MM.1S (cell line): ENCODE measurements around the gene SLC25A34.

Experiments used
- DNase-seq: peaks from one replicate; pipeline ENCODE4 v3.0.0-alpha.2; 2015
- H2AFZ ChIP-seq: fragments of 300-600 bp; sonication (generic); 2 replicates; pipeline ENCODE4 v1.6.0; 2016; ENCODE audit warnings: antibody characterized with exemption, low read length
- H3F3A ChIP-seq: fragments of 300-600 bp; sonication (generic); 2 replicates; pipeline ENCODE4 v1.6.1; 2016; ENCODE audit warnings: mild to moderate bottlenecking, antibody characterized with exemption, low read length, moderate library complexity, mixed read lengths; ENCODE audit not compliant: insufficient read depth
- H3K27ac ChIP-seq: fragments of 300-600 bp; sonication (generic); 2 replicates; pipeline ENCODE4 v1.5.1; 2016; ENCODE audit warnings: mild to moderate bottlenecking, low read length
- H3K27me3 ChIP-seq: fragments of 300-600 bp; sonication (generic); replicated peaks from 2 replicates; pipeline ENCODE4 v1.6.0; 2016; ENCODE audit warnings: low read length; ENCODE audit not compliant: insufficient read depth
- H3K36me3 ChIP-seq: fragments of 300-600 bp; sonication (generic); replicated peaks from 2 replicates; pipeline ENCODE4 v1.6.1; 2016; ENCODE audit warnings: mild to moderate bottlenecking, low read length, mixed read lengths; ENCODE audit not compliant: insufficient read depth
- H3K4me1 ChIP-seq: fragments of 300-600 bp; sonication (generic); 2 replicates; pipeline ENCODE4 v1.6.1; 2016; ENCODE audit warnings: low read length, mixed read lengths
- H3K4me2 ChIP-seq: fragments of 300-600 bp; sonication (generic); 2 replicates; pipeline ENCODE4 v1.6.0; 2016; ENCODE audit warnings: low read depth, low read length
- H3K4me3 ChIP-seq: fragments of 300-600 bp; sonication (generic); 2 replicates; pipeline ENCODE4 v1.5.1; 2016; ENCODE audit warnings: low read length, mixed read lengths
- H3K79me2 ChIP-seq: fragments of 300-600 bp; sonication (generic); 2 replicates; pipeline ENCODE4 v1.6.1; 2016; ENCODE audit warnings: mixed run types, low read length, mixed read lengths
- H3K9ac ChIP-seq: fragments of 300-600 bp; sonication (generic); 2 replicates; pipeline ENCODE4 v1.6.1; 2016; ENCODE audit warnings: low read length, mixed read lengths
- H3K9me2 ChIP-seq: fragments of 300-600 bp; sonication (generic); replicated peaks from 2 replicates; pipeline ENCODE4 v1.6.1; 2016; ENCODE audit warnings: mild to moderate bottlenecking, low read length, mixed read lengths; ENCODE audit not compliant: insufficient read depth
- H3K9me3 ChIP-seq: fragments of 300-600 bp; sonication (generic); replicated peaks from 2 replicates; pipeline ENCODE4 v1.6.1; 2016; ENCODE audit warnings: mild to moderate bottlenecking, low read length, mixed read lengths; ENCODE audit not compliant: insufficient read depth
- H4K20me1 ChIP-seq: fragments of 300-600 bp; sonication (generic); 2 replicates; pipeline ENCODE4 v1.6.1; 2016; ENCODE audit warnings: mild to moderate bottlenecking, low read length, moderate library complexity, mixed read lengths; ENCODE audit not compliant: insufficient read depth
- CTCF ChIP-seq: fragments of 300-600 bp; sonication (generic); IDR thresholded peaks from 2 replicates; pipeline ENCODE4 v1.5.1; 2016; ENCODE audit warnings: antibody characterized with exemption, low read length, mixed read lengths
- EZH2 ChIP-seq: fragments of 300-600 bp; sonication (generic); optimal IDR thresholded peaks from 2 replicates; pipeline ENCODE3; 2017; ENCODE audit warnings: low read depth, mild to moderate bottlenecking, antibody characterized with exemption, low read length, mixed read lengths
- EZH2phosphoT487 ChIP-seq: fragments of 300-600 bp; sonication (generic); IDR thresholded peaks from 2 replicates; pipeline ENCODE4 v1.6.1; 2018; ENCODE audit warnings: antibody characterized with exemption, low read length

The SLC25A34 gene

GRCh38 chr1:15755646-15756040 lies 19.6 kb downstream of the SLC25A34 start:
- no peak overlapping the region for H3K9ac ChIP-seq
- H3K9me3 ChIP-seq, result no peaks in the 10 kb centered on the region
- no peak overlapping the region for H2AFZ ChIP-seq
- H4K20me1 ChIP-seq, result no peaks in the 10 kb centered on the region
- TF ChIP-seq EZH2phosphoT487 (no peak), EZH2 (no peak), CTCF (no peak)
- no peaks in the 10 kb centered on the region for H3K79me2 ChIP-seq
- no peak overlapping the region for H3K4me2 ChIP-seq
- H3K27ac ChIP-seq, result no peak overlapping the region
- H3K36me3 ChIP-seq, result no peaks in the 10 kb centered on the region
- H3K27me3 ChIP-seq, result peaks cover 47% of the 10 kb centered on the region
- H3K9me2 ChIP-seq, result no peaks in the 10 kb centered on the region
- H3F3A ChIP-seq, result no peaks in the 10 kb centered on the region
- no peak for DNase-seq
- no peaks in the 10 kb centered on the region for H3K4me1 ChIP-seq
- H3K4me3 ChIP-seq, result no peak overlapping the region

- no peaks in the 10 kb centered on the region for H3K36me3 ChIP-seq
- no peaks in the 10 kb centered on the region for H3K9me3 ChIP-seq
- H3K27ac ChIP-seq, result no peak overlapping the region
- no peaks in the 10 kb centered on the region for H4K20me1 ChIP-seq
- peaks cover 54% of the 10 kb centered on the region for H3K27me3 ChIP-seq
- no peaks in the 10 kb centered on the region for H3K4me1 ChIP-seq
- H3K9ac ChIP-seq, result no peak overlapping the region
- no peaks in the 10 kb centered on the region for H3K79me2 ChIP-seq
- H2AFZ ChIP-seq, result no peak overlapping the region
- DNase-seq, result no peak
- H3K4me3 ChIP-seq, result no peak overlapping the region
- TF ChIP-seq EZH2phosphoT487 (no peak), CTCF (no peak), EZH2 (no peak)
- no peaks in the 10 kb centered on the region for H3K9me2 ChIP-seq
- H3K4me2 ChIP-seq, result no peak overlapping the region
- H3F3A ChIP-seq, result no peaks in the 10 kb centered on the region
These were observed 20.3 kb downstream of the SLC25A34 start for GRCh38 chr1:15756143-15757015.

GRCh38 chr1:15757016-15757543 lies 21.0 kb downstream of the SLC25A34 start:
- Histone ChIP-seq H3K4me2 (no peak overlapping the region), H3K4me1 (no peaks in the 10 kb centered on the region), H3K9me2 (no peaks in the 10 kb centered on the region), H3K9me3 (no peaks in the 10 kb centered on the region), H2AFZ (no peak overlapping the region), H3K79me2 (no peaks in the 10 kb centered on the region), H3K27ac (no peak overlapping the region), H3K4me3 (no peak overlapping the region), H3K9ac (no peak overlapping the region), H3K27me3 (peaks cover 61% of the 10 kb centered on the region), H3F3A (no peaks in the 10 kb centered on the region), H4K20me1 (no peaks in the 10 kb centered on the region), H3K36me3 (no peaks in the 10 kb centered on the region)
- no peak for DNase-seq
- TF ChIP-seq EZH2 (no peak), CTCF (no peak), EZH2phosphoT487 (no peak)
